T-helper 2 cell treated with Interferon-gamma antibody and Interleukin-4, amounts not matched to agents 5 μg/mL and 100 μg/mL, for 36 hours (primary cell): ENCODE data around the gene RBM15.

ENCODE experiments used
- DNase-seq: peaks from one replicate; pipeline ENCODE4 v3.0.0; 2021; ENCODE audit warnings: low spot score
- H3K27ac Mint-ChIP-seq: one replicate; pipeline ENCODE4 v1.8.0; 2021; ENCODE audit warnings: mild to moderate bottlenecking, mixed read lengths
- H3K27me3 Mint-ChIP-seq: one replicate; pipeline ENCODE4 v1.8.0; 2021; ENCODE audit warnings: low read depth, mixed read lengths
- H3K36me3 Mint-ChIP-seq: one replicate; pipeline ENCODE4 v1.8.0; 2021; ENCODE audit warnings: low read depth, mixed read lengths
- H3K4me1 Mint-ChIP-seq: one replicate; pipeline ENCODE4 v1.8.0; 2021; ENCODE audit warnings: low read depth, mixed read lengths
- H3K4me3 Mint-ChIP-seq: one replicate; pipeline ENCODE4 v1.8.0; 2022; ENCODE audit warnings: mild to moderate bottlenecking, moderate library complexity, mixed read lengths
- H3K9me3 Mint-ChIP-seq: one replicate; pipeline ENCODE4 v1.8.0; 2021; ENCODE audit warnings: mixed read lengths

RBM15 gene

GRCh38 chr1:110348771-110349170, 9.6 kb downstream of the RBM15 start:
- Mint-ChIP-seq H3K27me3 (no peaks in the 10 kb centered on the region), H3K9me3 (no peaks in the 10 kb centered on the region), H3K36me3 (peaks cover 55% of the 10 kb centered on the region), H3K4me3 (peak overlapping the region; percentile 51), H3K4me1 (peaks cover 56% of the 10 kb centered on the region), H3K27ac (peak overlapping the region; percentile 8)
- DNase-seq: no peak

GRCh38 chr1:110350360-110350759, 11.2 kb downstream of the RBM15 start:
- Mint-ChIP-seq H3K27ac (peak overlapping the region; percentile 55), H3K9me3 (no peaks in the 10 kb centered on the region), H3K27me3 (no peaks in the 10 kb centered on the region), H3K4me3 (peak overlapping the region; percentile 32), H3K4me1 (peaks cover 51% of the 10 kb centered on the region), H3K36me3 (peaks cover 47% of the 10 kb centered on the region)
- no peak for DNase-seq

- H3K9me3 Mint-ChIP-seq: no peaks in the 10 kb centered on the region
- no peaks in the 10 kb centered on the region for H3K27me3 Mint-ChIP-seq
- H3K4me1 Mint-ChIP-seq: peaks cover 27% of the 10 kb centered on the region
- H3K4me3 Mint-ChIP-seq: no peak overlapping the region
- peaks cover 29% of the 10 kb centered on the region for H3K36me3 Mint-ChIP-seq
- no peak for DNase-seq
- H3K27ac Mint-ChIP-seq: no peak overlapping the region
Observed at GRCh38 chr1:110355321-110355720, 16.1 kb downstream of the RBM15 start.

- H3K9me3 Mint-ChIP-seq: no peaks in the 10 kb centered on the region
- no peak for DNase-seq
- H3K27ac Mint-ChIP-seq: no peak overlapping the region
- peaks cover 33% of the 10 kb centered on the region for H3K36me3 Mint-ChIP-seq
- no peaks in the 10 kb centered on the region for H3K27me3 Mint-ChIP-seq
- H3K4me1 Mint-ChIP-seq: peaks cover 23% of the 10 kb centered on the region
- H3K4me3 Mint-ChIP-seq: no peak overlapping the region
Observed at GRCh38 chr1:110356379-110356778, 17.2 kb downstream of the RBM15 start.

GRCh38 chr1:110360431-110360830, 21.3 kb downstream of the RBM15 start:
- peaks cover 44% of the 10 kb centered on the region for H3K36me3 Mint-ChIP-seq
- H3K4me3 Mint-ChIP-seq: no peak overlapping the region
- no peaks in the 10 kb centered on the region for H3K27me3 Mint-ChIP-seq
- peaks cover 14% of the 10 kb centered on the region for H3K4me1 Mint-ChIP-seq
- H3K27ac Mint-ChIP-seq: no peak overlapping the region
- DNase-seq: no peak
- H3K9me3 Mint-ChIP-seq: no peaks in the 10 kb centered on the region

GRCh38 chr1:110361856-110362255, 22.7 kb downstream of the RBM15 start:
- Mint-ChIP-seq H3K4me3 (no peak overlapping the region), H3K9me3 (no peaks in the 10 kb centered on the region), H3K27me3 (no peaks in the 10 kb centered on the region), H3K36me3 (peaks cover 35% of the 10 kb centered on the region), H3K27ac (no peak overlapping the region), H3K4me1 (peaks cover 8% of the 10 kb centered on the region)
- DNase-seq: no peak

- no peaks in the 10 kb centered on the region for H3K27me3 Mint-ChIP-seq
- H3K27ac Mint-ChIP-seq: no peak overlapping the region
Observed at GRCh38 chr1:110364221-110364620, 25.0 kb downstream of the RBM15 start.

GRCh38 chr1:110370827-110371226, 31.6 kb downstream of the RBM15 start:
- peaks cover 11% of the 10 kb centered on the region for H3K4me1 Mint-ChIP-seq
- no peaks in the 10 kb centered on the region for H3K27me3 Mint-ChIP-seq
- no peak overlapping the region for H3K4me3 Mint-ChIP-seq
- H3K27ac Mint-ChIP-seq: no peak overlapping the region
- peaks cover 17% of the 10 kb centered on the region for H3K36me3 Mint-ChIP-seq
- no peaks in the 10 kb centered on the region for H3K9me3 Mint-ChIP-seq
- peak; percentile 12 for DNase-seq

More at GRCh38 chr1:110364221-110364620, 25.0 kb downstream of the RBM15 start:
- H3K4me1 Mint-ChIP-seq: peaks cover 6% of the 10 kb centered on the region
- no peaks in the 10 kb centered on the region for H3K9me3 Mint-ChIP-seq
- no peak for DNase-seq
- H3K36me3 Mint-ChIP-seq: peaks cover 29% of the 10 kb centered on the region
- H3K4me3 Mint-ChIP-seq: no peak overlapping the region

- no peaks in the 10 kb centered on the region for H3K27me3 Mint-ChIP-seq
- peaks cover 3% of the 10 kb centered on the region for H3K4me1 Mint-ChIP-seq
- DNase-seq: no peak
- no peak overlapping the region for H3K27ac Mint-ChIP-seq
- H3K36me3 Mint-ChIP-seq: peaks cover 43% of the 10 kb centered on the region
- no peak overlapping the region for H3K4me3 Mint-ChIP-seq
- no peaks in the 10 kb centered on the region for H3K9me3 Mint-ChIP-seq
Observed at GRCh38 chr1:110375490-110375889, 36.3 kb downstream of the RBM15 start.

GRCh38 chr1:110380672-110381283, 41.6 kb downstream of the RBM15 start:
- H3K27ac Mint-ChIP-seq: no peak overlapping the region
- H3K4me1 Mint-ChIP-seq: peaks cover 11% of the 10 kb centered on the region
- H3K9me3 Mint-ChIP-seq: no peaks in the 10 kb centered on the region
- no peak for DNase-seq
- H3K36me3 Mint-ChIP-seq: peaks cover 42% of the 10 kb centered on the region
- H3K27me3 Mint-ChIP-seq: no peaks in the 10 kb centered on the region
- no peak overlapping the region for H3K4me3 Mint-ChIP-seq

GRCh38 chr1:110383251-110383990, 44.2 kb downstream of the RBM15 start:
- no peaks in the 10 kb centered on the region for H3K9me3 Mint-ChIP-seq
- peak overlapping the region; percentile 62 for H3K27ac Mint-ChIP-seq
- peak overlapping the region; percentile 33 for H3K4me3 Mint-ChIP-seq
- H3K4me1 Mint-ChIP-seq: peaks cover 16% of the 10 kb centered on the region
- H3K27me3 Mint-ChIP-seq: no peaks in the 10 kb centered on the region
- peaks cover 33% of the 10 kb centered on the region for H3K36me3 Mint-ChIP-seq
- DNase-seq: no peak

GRCh38 chr1:110384581-110385321, 45.6 kb downstream of the RBM15 start:
- Mint-ChIP-seq H3K36me3 (peaks cover 21% of the 10 kb centered on the region), H3K4me3 (no peak overlapping the region)

GRCh38 chr1:110385369-110385768, 46.2 kb downstream of the RBM15 start:
- no peak for DNase-seq
- H3K4me1 Mint-ChIP-seq: peaks cover 16% of the 10 kb centered on the region
- no peak overlapping the region for H3K27ac Mint-ChIP-seq
- no peaks in the 10 kb centered on the region for H3K27me3 Mint-ChIP-seq
- H3K4me3 Mint-ChIP-seq: no peak overlapping the region
- peaks cover 19% of the 10 kb centered on the region for H3K36me3 Mint-ChIP-seq
- H3K9me3 Mint-ChIP-seq: no peaks in the 10 kb centered on the region

More at GRCh38 chr1:110384581-110385321, 45.6 kb downstream of the RBM15 start:
- Mint-ChIP-seq H3K9me3 (no peaks in the 10 kb centered on the region), H3K27me3 (no peaks in the 10 kb centered on the region), H3K27ac (peak overlapping the region; percentile 41), H3K4me1 (peaks cover 16% of the 10 kb centered on the region)
- no peak for DNase-seq
